Uterus (tissue), 2 donors: Measurements from ENCODE around the gene CCDC91.

Source experiments
- CTCF ChIP-seq, 4 experiments: fragments of 200-600 bp in 2 of 4; fragments of 450-650 bp in 2 of 4; sonication (generic) in 2 of 4; IDR thresholded peaks; one replicate each; pipeline ENCODE4 v1.5.1; 2016 to 2019; ENCODE audit warnings: antibody characterized with exemption in 4 of 4, mild to moderate bottlenecking in 2 of 4, moderate library complexity in 1 of 4
- POLR2A ChIP-seq, 2 donors: fragments of 450-650 bp; IDR thresholded peaks; one replicate each; pipeline ENCODE4 v1.6.1; 2016; ENCODE audit warnings: antibody characterized with exemption in 2 of 2, mild to moderate bottlenecking in 1 of 2, moderate library complexity in 1 of 2

GRCh38 chr12:28226705-28227104 is 36.4 kb downstream of the CCDC91 start:
- TF ChIP-seq CTCF (IDR thresholded peaks at IDR 0.05) (no peak), POLR2A (IDR thresholded peaks at IDR 0.05) (no peak)
